Ureter (tissue), 1 donor: Measurements from ENCODE around the gene METRNL. TPM values are rescaled to one million over a fixed set of nuclear protein-coding genes. Genes with fewer than 3 reads are reported as not detected.
"Not testable (repeated sequence)": the region's sequence is repeated elsewhere in the genome, so short reads cannot be mapped to it uniquely, and the experiment has no call there.

Experiments used
- DNase-seq: peaks from one replicate; pipeline ENCODE4 v3.0.0-alpha.2; 2020; ENCODE audit warnings: low spot score
- total RNA-seq: library from RNA; stranded (reverse); gene quantifications from one replicate; pipeline ENCODE4 v1.2.4, GENCODE V29; 2023
- donor health status: DM: yes; HTN: yes; CAD: no.

METRNL gene
- total RNA-seq: 74.4 TPM

- peak; percentile 84 for DNase-seq
Observed at GRCh38 chr17:83079352-83079747, at the start of gene METRNL. Gene METRNL (plus strand): TSS chr17:83079609. CDS start chr17:83079816, 207 bp downstream.

GRCh38 chr17:83030432-83030831 is 49.0 kb upstream of the METRNL start:
- no peak for DNase-seq

GRCh38 chr17:83031321-83031945 is 48.0 kb upstream of the METRNL start:
- no peak for DNase-seq

- DNase-seq: not testable (repeated sequence)
Observed at GRCh38 chr17:83031946-83032451, 47.4 kb upstream of the METRNL start.

- peak; percentile 19 for DNase-seq
Observed at GRCh38 chr17:83032781-83033180, 46.6 kb upstream of the METRNL start.

GRCh38 chr17:83034525-83034924 is 44.9 kb upstream of the METRNL start:
- DNase-seq: peak; percentile 34

GRCh38 chr17:83035722-83036121 is 43.7 kb upstream of the METRNL start:
- DNase-seq: no peak

- peak; percentile 13 for DNase-seq
Observed at GRCh38 chr17:83036193-83036592, 43.2 kb upstream of the METRNL start.

- no peak for DNase-seq
Observed at GRCh38 chr17:83036666-83037065, 42.7 kb upstream of the METRNL start.

GRCh38 chr17:83037084-83037873 is 42.1 kb upstream of the METRNL start:
- peak; percentile 17 for DNase-seq

GRCh38 chr17:83037874-83038165 is 41.6 kb upstream of the METRNL start:
- peak; percentile 20 for DNase-seq

GRCh38 chr17:83038983-83039382 is 40.4 kb upstream of the METRNL start:
- peak; percentile 27 for DNase-seq

- no peak for DNase-seq
Observed at GRCh38 chr17:83041305-83041704, 38.1 kb upstream of the METRNL start.

- DNase-seq: no peak
Observed at GRCh38 chr17:83042522-83043158, 36.8 kb upstream of the METRNL start.

GRCh38 chr17:83044479-83044878 is 34.9 kb upstream of the METRNL start:
- not testable (repeated sequence) for DNase-seq

GRCh38 chr17:83046448-83047181 is 32.8 kb upstream of the METRNL start:
- no peak for DNase-seq

- no peak for DNase-seq
Observed at GRCh38 chr17:83047182-83047478, 32.3 kb upstream of the METRNL start.

GRCh38 chr17:83047818-83048475 is 31.5 kb upstream of the METRNL start:
- DNase-seq: not testable (repeated sequence)

GRCh38 chr17:83050651-83051395 is 28.6 kb upstream of the METRNL start:
- no peak for DNase-seq

GRCh38 chr17:83051396-83052240 is 27.8 kb upstream of the METRNL start:
- DNase-seq: peak; percentile 97
